GM18499 (cell line): Measurements from ENCODE around the gene KIAA1614.

Experiments
- ATAC-seq: cut with Tn5 transposase; IDR thresholded peaks from one replicate; pipeline ENCODE4 v1.9.1; 2021; ENCODE audit warnings: moderate number of reproducible peaks; ENCODE audit not compliant: insufficient read depth, unreplicated experiment

Gene KIAA1614

GRCh38 chr1:180976732-180977357 is 64.1 kb downstream of the KIAA1614 start:
- no peak for ATAC-seq

- peak; percentile 45 for ATAC-seq
Observed at GRCh38 chr1:180981596-180982387, 69.1 kb downstream of the KIAA1614 start.

- ATAC-seq: no peak
Observed at GRCh38 chr1:180982422-180982821, 69.7 kb downstream of the KIAA1614 start.

- ATAC-seq: no peak
Observed at GRCh38 chr1:180988253-180988752, 75.6 kb downstream of the KIAA1614 start.

GRCh38 chr1:180994262-180994661 is 81.6 kb downstream of the KIAA1614 start:
- no peak for ATAC-seq

GRCh38 chr1:180997843-180998504 is 85.3 kb downstream of the KIAA1614 start:
- ATAC-seq: no peak
